ENCODE results near the gene C2CD2.

C2CD2 gene

DNA sequence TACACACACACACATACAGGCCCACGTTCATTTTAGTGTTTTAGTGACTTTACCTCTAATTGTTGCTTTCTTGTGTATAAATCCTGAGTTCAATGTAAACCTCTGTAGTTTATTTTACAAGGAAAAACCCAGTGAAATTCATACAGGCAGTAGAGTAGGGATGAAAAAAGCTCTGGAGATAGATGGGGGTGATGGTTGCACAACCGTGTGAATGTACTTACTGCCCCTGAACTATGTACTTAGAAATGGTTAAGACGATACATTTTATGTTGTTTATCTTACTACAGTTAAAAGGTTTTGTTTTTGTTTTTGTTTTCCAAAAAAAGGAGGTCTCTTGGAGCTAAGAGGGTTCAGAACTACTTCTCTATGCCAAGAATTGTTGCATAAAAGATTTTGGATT is 45.0 kb downstream of the C2CD2 start:
- DNase-seq (ENCODE audit: low spot score): no peak

GRCh38 chr21:41907496-41908258 is 46.1 kb downstream of the C2CD2 start:
- no peak for DNase-seq (ENCODE audit: low spot score)

GRCh38 chr21:41906770-41907169 is 47.0 kb downstream of the C2CD2 start:
- DNase-seq (ENCODE audit: low spot score): no peak

DNA sequence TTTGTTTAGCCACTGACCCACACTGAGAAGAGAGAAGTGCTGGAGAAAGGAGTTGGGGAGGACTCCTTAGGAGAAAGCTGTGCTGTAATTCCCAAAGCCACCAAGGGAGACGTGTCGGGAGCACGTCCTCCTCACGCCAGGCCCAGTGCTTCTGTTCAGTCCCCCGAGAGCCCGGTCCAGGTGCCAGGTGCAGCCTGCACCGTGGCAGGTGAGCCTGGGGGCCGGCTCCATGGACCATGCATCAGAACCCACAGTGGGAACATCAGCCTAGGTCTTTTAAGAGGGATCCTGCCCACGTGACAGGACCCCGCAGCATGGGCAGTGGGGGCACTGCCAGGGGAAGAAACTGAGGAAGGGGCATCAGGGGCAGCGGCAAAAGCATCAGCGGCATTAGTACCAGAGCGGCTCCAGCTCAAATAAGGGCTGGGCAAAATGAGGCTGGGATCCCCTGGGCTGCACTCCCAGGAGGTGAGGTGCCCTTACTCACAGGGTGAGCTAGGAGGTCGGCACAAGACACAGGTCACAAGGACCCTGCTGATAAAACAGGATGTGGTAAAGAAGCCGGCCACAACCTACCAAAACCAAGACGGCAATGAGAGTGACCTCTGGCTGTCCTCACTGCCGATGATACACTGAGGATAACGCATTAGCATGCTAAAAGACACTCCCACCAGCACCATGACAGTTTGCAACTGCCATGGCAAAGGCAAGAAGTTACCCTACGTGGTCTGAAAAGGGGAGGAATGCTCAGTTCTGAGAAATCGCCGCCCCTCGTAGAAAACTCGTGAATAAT is 50.1 kb downstream of the C2CD2 start:
- DNase-seq (ENCODE audit: low spot score): no peak

GRCh38 chr21:41902946-41903345 is 50.9 kb downstream of the C2CD2 start:
- no peak for DNase-seq (ENCODE audit: low spot score)

DNA sequence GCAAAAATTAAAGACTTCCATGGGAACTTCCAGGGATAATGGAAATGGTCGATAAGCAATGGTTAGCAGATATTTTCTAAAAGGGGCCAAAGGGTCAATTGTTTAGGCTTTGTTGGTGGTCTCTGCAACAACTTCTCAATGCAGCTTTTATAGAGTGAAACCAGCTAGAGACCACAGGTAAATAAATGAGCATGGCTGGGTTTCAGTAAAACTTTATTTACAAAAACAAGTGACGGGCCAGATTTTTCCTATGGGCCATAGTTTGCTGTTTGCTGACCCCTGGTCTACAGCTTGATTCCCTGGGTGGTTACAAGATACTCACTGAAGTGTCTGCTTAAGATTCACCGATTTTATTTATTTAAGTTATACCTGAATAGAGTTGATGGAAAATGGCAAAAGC is 52.0 kb downstream of the C2CD2 start:
- DNase-seq (ENCODE audit: low spot score): no peak

GRCh38 chr21:41901099-41901498 is 52.7 kb downstream of the C2CD2 start:
- DNase-seq (ENCODE audit: low spot score): no peak

- no peak for DNase-seq (ENCODE audit: low spot score)
These were observed 53.4 kb downstream of the C2CD2 start for GRCh38 chr21:41900401-41900800.

DNA sequence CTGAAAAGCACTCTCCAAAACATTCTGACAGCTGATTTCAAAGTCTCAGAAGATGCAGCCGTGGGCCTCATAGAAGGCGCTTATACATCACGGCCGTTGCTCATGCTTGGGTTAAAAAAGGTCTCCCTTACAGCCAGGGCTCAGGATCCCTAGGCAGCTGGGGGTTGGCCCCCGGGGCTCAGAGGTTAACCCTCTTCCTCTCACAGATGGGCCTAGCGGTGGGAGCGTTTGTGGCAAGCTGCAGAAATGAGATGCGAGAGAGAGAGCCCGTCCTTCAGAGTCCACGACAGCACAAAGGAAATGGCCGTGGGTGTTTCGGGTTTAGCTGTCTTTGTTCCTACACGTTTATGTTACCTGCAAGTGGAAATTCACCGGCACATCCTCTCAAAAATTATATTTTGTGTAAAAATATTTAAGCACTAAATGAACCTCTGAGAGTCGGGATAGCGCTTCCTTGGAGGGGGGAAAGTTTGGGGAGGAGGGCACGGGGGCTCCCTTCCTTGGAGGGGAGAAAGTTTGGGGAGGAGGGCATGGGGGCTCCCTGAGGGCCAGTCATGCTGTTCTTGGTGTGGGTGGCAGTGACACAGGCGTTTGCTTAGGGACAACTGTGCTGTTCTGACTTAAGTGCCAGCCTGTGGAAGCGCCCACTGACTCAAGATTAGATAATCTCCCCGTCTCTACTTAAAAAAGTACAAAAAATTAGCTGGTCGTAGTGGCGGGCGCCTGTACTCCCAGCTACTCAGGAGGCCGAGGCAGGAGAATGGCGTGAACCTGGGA is 54.2 kb downstream of the C2CD2 start:
- no peak for DNase-seq (ENCODE audit: low spot score)

GRCh38 chr21:41898998-41899397 is 54.8 kb downstream of the C2CD2 start:
- DNase-seq (ENCODE audit: low spot score): no peak

DNA sequence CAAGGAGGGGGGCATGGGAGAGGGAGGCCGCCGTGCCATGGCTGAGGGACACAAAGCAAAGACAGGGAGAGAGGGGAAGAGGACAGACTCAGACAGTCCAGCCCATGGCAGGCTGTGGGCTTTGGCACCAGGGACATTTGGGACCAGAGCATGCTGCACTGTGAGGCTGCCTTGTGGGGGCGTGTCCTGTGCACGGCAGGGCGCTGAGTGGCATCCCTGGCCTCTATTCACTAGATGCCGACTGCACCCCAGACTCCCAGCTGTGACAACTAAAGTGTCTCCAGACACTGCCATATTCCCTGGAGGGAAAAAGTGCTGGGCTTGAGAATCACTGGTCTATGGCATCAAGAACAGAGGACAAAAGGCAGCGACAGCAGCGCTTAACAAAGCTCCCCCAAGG is 56.1 kb downstream of the C2CD2 start:
- no peak for DNase-seq (ENCODE audit: low spot score)

- DNase-seq (ENCODE audit: low spot score): no peak
These were observed 56.7 kb downstream of the C2CD2 start for GRCh38 chr21:41897047-41897669.

DNA sequence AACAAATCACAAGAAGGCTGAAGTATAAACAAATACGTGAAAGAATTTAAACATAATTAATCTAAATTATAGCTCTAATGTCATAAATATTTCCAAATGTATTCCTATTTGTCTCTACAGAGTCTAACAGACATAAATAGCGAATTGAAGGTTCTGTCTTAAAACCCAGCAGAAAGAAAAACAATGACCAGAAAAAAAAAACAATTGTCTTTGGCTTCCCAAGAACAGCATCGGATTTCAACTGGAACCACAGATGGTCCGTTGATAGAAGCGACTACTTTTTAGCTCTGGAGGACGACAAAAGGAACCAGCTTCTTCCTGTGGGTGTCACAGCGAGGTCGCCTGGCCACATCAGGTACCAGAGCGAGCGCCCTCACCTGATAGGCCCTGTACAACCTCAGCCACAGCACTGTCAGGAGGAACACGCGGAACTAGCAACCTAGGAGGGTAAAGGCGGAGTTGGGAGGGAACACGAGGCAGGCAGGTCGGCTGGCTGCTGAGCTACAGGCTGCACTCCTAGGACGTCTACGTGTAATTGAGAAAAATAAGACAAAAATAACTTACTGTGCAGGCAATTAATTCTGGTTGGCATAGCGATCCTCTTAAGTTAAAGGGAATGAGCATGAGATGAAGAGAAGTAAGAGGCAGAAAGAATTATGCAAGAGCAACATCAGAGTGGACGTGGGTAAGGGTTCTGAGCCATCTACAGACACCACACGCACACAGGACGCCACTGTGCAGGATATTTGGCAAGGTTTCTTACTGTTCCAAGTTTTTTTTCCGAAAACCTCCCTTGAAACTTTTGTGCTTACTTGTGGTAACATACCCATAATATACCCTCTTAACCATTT is 58.0 kb downstream of the C2CD2 start:
- no peak for DNase-seq (ENCODE audit: low spot score)

DNA sequence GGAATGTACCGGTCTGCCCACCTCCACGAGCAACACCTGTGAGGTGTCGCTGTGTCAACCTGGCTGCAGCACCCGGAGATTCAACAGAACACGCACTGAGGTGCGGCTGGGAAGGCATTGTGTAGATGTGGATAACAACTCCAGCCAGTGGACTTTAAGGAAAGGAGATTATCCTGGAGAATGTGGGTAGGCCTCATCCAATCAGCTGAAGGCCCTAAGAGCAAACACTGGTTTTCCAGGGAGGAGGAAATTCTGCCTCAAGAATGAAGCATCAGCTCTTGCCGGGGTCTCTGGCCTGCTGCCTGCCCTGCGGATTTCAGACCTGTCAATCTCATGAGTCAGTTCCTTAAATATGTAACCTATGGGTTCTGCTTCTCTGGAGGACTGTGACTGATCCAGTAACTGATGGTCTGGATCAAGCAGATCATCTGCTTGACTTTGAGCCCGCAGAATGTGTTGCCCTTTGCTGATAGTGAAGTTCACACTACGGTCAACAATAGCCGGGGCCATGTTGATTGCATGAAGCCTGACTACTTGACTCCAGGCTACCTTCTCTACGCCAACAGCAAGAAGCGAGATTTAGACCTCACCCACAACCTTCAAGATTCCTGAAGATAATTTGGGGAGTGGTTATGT is 58.8 kb downstream of the C2CD2 start:
- DNase-seq (ENCODE audit: low spot score): no peak

DNA sequence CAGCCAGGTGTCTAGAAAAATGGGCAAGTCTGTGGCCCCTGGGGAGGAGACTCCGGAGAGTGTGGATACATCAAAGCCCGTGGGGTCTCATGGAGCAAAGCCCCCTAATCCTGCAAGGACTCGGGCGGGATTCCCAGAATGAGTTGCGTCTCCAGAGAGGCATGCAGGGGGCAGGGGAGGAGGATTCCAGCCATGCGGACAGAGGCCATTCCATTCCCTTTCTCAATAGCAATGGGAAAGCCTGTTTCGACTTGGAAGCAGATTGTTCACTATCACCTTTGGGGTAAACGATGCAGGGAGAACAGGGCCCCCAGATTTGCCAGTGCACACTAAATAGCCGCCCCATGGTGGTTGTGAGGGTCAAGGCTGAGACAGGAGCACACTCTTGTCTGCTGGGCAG is 59.3 kb downstream of the C2CD2 start:
- DNase-seq (ENCODE audit: low spot score): no peak

GRCh38 chr21:41892726-41893125 is 61.1 kb downstream of the C2CD2 start:
- DNase-seq (ENCODE audit: low spot score): no peak

DNA sequence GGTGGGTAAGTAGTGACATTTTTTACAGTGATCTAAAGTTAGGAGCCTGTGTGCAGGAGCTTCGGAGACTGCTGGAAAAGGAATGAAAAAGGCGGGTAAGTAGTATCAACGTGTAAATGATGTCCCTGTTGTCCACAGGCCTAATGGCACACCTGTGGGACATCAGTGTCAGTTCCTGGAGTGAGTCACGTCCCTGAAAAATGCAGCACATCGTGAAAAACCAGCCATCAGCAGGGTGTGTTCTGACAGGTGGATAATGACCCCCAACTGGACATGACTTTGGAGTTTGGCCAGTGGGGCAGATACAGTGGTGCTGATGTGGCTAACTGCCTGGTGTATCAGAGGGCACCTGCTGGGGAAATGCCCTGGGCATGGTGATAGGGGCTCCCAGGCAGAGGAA is 62.7 kb downstream of the C2CD2 start:
- no peak for DNase-seq (ENCODE audit: low spot score)

- DNase-seq (ENCODE audit: low spot score): no peak
These were observed 63.5 kb downstream of the C2CD2 start for GRCh38 chr21:41890355-41890754.

DNA sequence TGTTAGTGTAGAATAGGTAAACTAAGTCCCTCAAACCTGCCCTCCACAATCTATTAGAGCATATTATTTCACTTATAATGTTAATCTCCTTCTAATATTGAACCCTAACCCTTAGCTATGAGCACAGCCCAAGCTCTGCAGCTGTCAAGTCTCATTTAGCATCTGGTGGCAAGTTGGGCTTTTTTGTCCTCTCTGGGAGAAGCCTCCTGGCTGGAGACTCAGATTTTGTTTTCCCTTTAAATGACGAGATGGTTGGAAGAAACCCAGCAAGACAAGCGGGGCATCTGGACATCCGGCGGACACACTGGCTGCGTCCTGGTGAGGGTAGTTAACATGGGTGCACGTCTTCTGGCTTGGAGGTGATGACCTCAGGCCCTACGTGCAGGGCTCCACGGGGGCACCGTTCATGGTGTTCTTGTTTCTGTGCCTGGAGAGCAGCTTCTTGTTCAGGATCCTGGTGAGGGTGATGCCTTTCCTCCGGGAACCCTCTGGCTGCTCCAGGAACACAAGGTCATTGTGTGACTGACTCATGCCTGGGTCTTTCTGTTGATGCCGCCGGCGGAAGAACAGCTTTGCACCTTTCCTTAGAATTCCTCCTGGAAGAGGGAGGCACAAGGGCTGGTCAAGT is 65.0 kb downstream of the C2CD2 start:
- DNase-seq (ENCODE audit: low spot score): no peak

DNA sequence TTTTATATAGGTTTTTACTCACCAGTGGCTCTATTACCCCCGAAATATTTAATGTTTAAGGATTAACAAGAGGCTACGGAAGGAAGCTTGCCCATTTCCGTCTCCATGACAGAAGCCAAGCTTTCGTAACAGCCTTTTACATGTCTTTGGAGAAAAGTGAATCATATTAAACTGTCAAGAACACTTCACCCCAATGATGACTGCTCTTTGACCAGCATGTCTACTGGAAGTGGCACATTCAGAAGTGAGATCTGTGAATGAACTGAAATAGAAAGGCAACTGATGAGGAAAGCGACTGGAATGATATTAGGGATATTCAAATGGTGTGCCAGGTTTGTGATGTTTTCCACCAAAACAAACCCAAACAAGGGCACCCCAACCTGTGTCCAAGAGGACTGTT is 66.2 kb downstream of the C2CD2 start:
- DNase-seq (ENCODE audit: low spot score): no peak
